Measurements from ENCODE around the gene SIGLEC7.

DNA sequence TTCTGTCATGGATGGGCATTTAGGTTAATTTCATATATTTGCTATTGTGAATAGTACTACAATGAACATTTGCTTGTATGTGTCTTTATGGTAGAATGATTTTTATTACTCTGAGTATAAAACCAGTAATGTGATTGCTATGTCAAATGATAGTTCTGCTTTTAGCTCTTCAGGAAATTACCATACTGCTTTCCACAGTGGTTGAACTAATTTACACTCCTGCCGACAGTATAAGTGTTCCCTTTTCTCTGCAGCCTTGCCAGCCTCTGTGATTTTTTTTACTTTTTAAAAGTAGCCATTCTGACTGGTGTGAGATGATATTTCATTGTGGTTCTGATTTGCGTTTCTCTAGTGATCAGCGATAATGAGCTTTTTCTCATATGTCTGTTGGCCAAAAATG is 6.5 kb downstream of the SIGLEC7 start:
- TF ChIP-seq TAF1 (IDR thresholded peaks at IDR 0.05; ENCODE audit: low read depth, low read length) = no peak
- TF ChIP-seq POLR2AphosphoS5 (IDR thresholded peaks at IDR 0.05; ENCODE audit: low read depth, low read length) = no peak
- TF ChIP-seq POLR2A (IDR thresholded peaks at IDR 0.05; ENCODE audit: low read depth, low read length) = no peak
